Stimulated activated CD4-positive, alpha-beta T cell treated with anti-CD3 and anti-CD28 coated beads, Interleukin-1b, Interleukin-23, amount 100 ng/mL, for 24 hours (primary cell): Measurements from ENCODE around the gene ADCY2.

ENCODE experiments used
- DNase-seq, 4 experiments: peaks; one replicate each; pipeline ENCODE4 v3.0.0-alpha.2; 2020; ENCODE audit warnings: low read depth in 4 of 4, low spot score in 1 of 4

The ADCY2 gene

GRCh38 chr5:7437836-7438235 lies 41.9 kb downstream of the ADCY2 start:
- DNase-seq: no peak

- DNase-seq: no peak
These were observed 49.1 kb downstream of the ADCY2 start for GRCh38 chr5:7445068-7445467.

- DNase-seq: no peak
These were observed 49.9 kb downstream of the ADCY2 start for GRCh38 chr5:7445831-7446230.

GRCh38 chr5:7446913-7447312 lies 51.0 kb downstream of the ADCY2 start:
- DNase-seq: no peak

- no peak for DNase-seq
These were observed 58.0 kb downstream of the ADCY2 start for GRCh38 chr5:7453947-7454346.

- no peak for DNase-seq
These were observed 60.3 kb downstream of the ADCY2 start for GRCh38 chr5:7456206-7456605.

- no peak for DNase-seq
These were observed 65.4 kb downstream of the ADCY2 start for GRCh38 chr5:7461371-7461770.

GRCh38 chr5:7462758-7463157 lies 66.8 kb downstream of the ADCY2 start:
- no peak for DNase-seq

- no peak for DNase-seq
These were observed 68.2 kb downstream of the ADCY2 start for GRCh38 chr5:7464182-7464581.

- no peak for DNase-seq
These were observed 71.2 kb downstream of the ADCY2 start for GRCh38 chr5:7467179-7467578.

GRCh38 chr5:7468742-7469141 lies 72.8 kb downstream of the ADCY2 start:
- no peak for DNase-seq

- no peak for DNase-seq
These were observed 75.8 kb downstream of the ADCY2 start for GRCh38 chr5:7471710-7472109.

- no peak for DNase-seq
These were observed 77.2 kb downstream of the ADCY2 start for GRCh38 chr5:7473115-7473514.

- DNase-seq: no peak
These were observed 77.8 kb downstream of the ADCY2 start for GRCh38 chr5:7473668-7474215.

GRCh38 chr5:7474821-7475403 lies 79.0 kb downstream of the ADCY2 start:
- DNase-seq: no peak

- DNase-seq: no peak
These were observed 82.5 kb downstream of the ADCY2 start for GRCh38 chr5:7478459-7478858.

- no peak for DNase-seq
These were observed 92.8 kb downstream of the ADCY2 start for GRCh38 chr5:7488734-7489133.

- no peak for DNase-seq
These were observed 96.4 kb downstream of the ADCY2 start for GRCh38 chr5:7492371-7492770.

- no peak for DNase-seq
These were observed 97.1 kb downstream of the ADCY2 start for GRCh38 chr5:7493081-7493480.

GRCh38 chr5:7493622-7494021 lies 97.7 kb downstream of the ADCY2 start:
- no peak for DNase-seq

- no peak for DNase-seq
These were observed 98.7 kb downstream of the ADCY2 start for GRCh38 chr5:7494481-7495130.

- no peak for DNase-seq
These were observed 99.2 kb downstream of the ADCY2 start for GRCh38 chr5:7495131-7495517.

- no peak for DNase-seq
These were observed 104.3 kb downstream of the ADCY2 start for GRCh38 chr5:7500256-7500655.
